HL-60 (cell line): Measurements from ENCODE around the gene PIR.

ENCODE experiments used
- DNase-seq, 2 experiments: peaks; one replicate each; pipeline ENCODE4 v3.0.0-alpha.2; 2010 to 2020; ENCODE audit warnings: low read depth in 1 of 2, low spot score in 1 of 2
- H3K27ac ChIP-seq: fragments of 250-450 bp; sonication (Bioruptor Pico); replicated peaks from 2 replicates; pipeline ENCODE4 v1.5.1; 2020; ENCODE audit warnings: mild to moderate bottlenecking, moderate library complexity
- H3K27me3 ChIP-seq: fragments of 250-450 bp; sonication (Bioruptor Pico); 2 replicates; pipeline ENCODE4 v1.5.1; 2021; ENCODE audit warnings: mild to moderate bottlenecking, moderate library complexity; ENCODE audit not compliant: insufficient read depth, poor library complexity, severe bottlenecking
- H3K4me3 ChIP-seq: replicated peaks from 2 replicates; pipeline ENCODE4 v1.5.1; 2011; ENCODE audit warnings: mild to moderate bottlenecking, control low read depth, low read length; ENCODE audit not compliant: insufficient read depth
- GABPA ChIP-seq: IDR thresholded peaks from 2 replicates; pipeline ENCODE4 v1.6.1; 2012; ENCODE audit warnings: low read depth
- POLR2AphosphoS5 ChIP-seq: IDR thresholded peaks from 2 replicates; pipeline ENCODE4 v1.6.1; 2012; ENCODE audit warnings: low read depth
- SPI1 ChIP-seq: IDR thresholded peaks from 2 replicates; pipeline ENCODE4 v1.6.1; 2012; ENCODE audit warnings: low read depth, mild to moderate bottlenecking, borderline replicate concordance
- TF ChIP-seq, protein P1 (sequence below): IDR thresholded peaks from 2 replicates; pipeline ENCODE4 v1.6.1; 2012; ENCODE audit warnings: low read depth; ENCODE audit not compliant: insufficient replicate concordance
- TF ChIP-seq, protein P2 (sequence below): IDR thresholded peaks from one replicate; pipeline ENCODE4 v1.5.1; 2011; ENCODE audit warnings: low read length, control low read depth, inconsistent platforms; ENCODE audit not compliant: insufficient read depth

The PIR gene

DNA sequence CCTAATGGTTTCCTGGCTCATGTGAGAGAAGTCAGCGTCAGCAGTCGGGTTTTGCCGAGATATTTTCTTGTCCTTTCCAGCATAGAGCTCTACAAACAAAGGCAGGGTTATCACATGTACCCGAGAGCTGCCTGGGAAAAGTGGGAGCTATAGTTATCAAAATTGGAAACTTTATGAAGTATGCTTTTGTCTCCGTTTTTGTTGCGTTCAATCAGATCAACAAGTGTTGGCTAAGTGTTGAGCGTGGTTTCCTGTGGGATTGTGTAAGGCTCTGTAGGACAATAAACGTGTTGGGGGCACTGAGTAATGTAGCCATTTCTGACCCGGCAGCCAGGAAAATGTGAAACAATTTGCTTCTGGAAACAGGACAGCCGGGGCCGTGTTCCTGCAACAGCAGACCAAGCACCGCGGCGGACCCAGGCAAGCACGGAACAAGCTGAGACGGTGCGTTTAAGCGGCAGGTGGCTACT, 7.4 kb upstream of the PIR start, which contains the start of gene BMX:
Gene BMX, plus strand, starts transcription at position 311 of the 470 bp plus-strand sequence. CDS start 7,547 bp downstream, outside the sequence.
- Histone ChIP-seq H3K27ac (no peak within 1 kb of the TSS), H3K27me3 (no peaks in the 10 kb centered on the region), H3K4me3 (no peak within 1 kb of the TSS)
- TF ChIP-seq POLR2AphosphoS5 (no peak), GABPA (no peak), SPI1 (no peak)
- TF ChIP-seq, protein P1, sequence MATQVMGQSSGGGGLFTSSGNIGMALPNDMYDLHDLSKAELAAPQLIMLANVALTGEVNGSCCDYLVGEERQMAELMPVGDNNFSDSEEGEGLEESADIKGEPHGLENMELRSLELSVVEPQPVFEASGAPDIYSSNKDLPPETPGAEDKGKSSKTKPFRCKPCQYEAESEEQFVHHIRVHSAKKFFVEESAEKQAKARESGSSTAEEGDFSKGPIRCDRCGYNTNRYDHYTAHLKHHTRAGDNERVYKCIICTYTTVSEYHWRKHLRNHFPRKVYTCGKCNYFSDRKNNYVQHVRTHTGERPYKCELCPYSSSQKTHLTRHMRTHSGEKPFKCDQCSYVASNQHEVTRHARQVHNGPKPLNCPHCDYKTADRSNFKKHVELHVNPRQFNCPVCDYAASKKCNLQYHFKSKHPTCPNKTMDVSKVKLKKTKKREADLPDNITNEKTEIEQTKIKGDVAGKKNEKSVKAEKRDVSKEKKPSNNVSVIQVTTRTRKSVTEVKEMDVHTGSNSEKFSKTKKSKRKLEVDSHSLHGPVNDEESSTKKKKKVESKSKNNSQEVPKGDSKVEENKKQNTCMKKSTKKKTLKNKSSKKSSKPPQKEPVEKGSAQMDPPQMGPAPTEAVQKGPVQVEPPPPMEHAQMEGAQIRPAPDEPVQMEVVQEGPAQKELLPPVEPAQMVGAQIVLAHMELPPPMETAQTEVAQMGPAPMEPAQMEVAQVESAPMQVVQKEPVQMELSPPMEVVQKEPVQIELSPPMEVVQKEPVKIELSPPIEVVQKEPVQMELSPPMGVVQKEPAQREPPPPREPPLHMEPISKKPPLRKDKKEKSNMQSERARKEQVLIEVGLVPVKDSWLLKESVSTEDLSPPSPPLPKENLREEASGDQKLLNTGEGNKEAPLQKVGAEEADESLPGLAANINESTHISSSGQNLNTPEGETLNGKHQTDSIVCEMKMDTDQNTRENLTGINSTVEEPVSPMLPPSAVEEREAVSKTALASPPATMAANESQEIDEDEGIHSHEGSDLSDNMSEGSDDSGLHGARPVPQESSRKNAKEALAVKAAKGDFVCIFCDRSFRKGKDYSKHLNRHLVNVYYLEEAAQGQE, result no peak
- TF ChIP-seq, protein P2, sequence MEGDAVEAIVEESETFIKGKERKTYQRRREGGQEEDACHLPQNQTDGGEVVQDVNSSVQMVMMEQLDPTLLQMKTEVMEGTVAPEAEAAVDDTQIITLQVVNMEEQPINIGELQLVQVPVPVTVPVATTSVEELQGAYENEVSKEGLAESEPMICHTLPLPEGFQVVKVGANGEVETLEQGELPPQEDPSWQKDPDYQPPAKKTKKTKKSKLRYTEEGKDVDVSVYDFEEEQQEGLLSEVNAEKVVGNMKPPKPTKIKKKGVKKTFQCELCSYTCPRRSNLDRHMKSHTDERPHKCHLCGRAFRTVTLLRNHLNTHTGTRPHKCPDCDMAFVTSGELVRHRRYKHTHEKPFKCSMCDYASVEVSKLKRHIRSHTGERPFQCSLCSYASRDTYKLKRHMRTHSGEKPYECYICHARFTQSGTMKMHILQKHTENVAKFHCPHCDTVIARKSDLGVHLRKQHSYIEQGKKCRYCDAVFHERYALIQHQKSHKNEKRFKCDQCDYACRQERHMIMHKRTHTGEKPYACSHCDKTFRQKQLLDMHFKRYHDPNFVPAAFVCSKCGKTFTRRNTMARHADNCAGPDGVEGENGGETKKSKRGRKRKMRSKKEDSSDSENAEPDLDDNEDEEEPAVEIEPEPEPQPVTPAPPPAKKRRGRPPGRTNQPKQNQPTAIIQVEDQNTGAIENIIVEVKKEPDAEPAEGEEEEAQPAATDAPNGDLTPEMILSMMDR, result no peak
- DNase-seq, result no peak

DNA sequence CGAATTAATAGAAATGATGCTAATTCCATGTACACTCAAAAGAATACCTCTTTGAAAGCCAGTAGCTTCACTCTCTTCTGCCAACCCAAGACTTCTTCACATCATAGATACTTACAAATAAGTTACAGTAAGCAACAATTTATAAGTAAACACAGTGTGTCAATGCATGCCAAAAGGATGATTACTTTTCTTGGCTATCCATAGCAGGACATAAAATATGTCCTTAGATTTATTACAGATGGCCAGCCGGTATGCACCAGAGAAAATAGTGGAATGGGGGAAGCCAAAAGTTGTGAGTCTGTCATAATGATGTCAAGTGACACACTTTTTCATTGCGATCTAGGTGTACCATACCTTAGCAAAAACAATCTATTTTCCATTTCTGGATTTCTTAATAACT, 6.8 kb upstream of the PIR start:
- DNase-seq, result no peak
- Histone ChIP-seq H3K27ac (no peak overlapping the region), H3K4me3 (no peak overlapping the region), H3K27me3 (no peaks in the 10 kb centered on the region)
- TF ChIP-seq POLR2AphosphoS5 (no peak), GABPA (no peak), SPI1 (no peak)
- TF ChIP-seq, protein P1, result no peak
- TF ChIP-seq, protein P2, result no peak

DNA sequence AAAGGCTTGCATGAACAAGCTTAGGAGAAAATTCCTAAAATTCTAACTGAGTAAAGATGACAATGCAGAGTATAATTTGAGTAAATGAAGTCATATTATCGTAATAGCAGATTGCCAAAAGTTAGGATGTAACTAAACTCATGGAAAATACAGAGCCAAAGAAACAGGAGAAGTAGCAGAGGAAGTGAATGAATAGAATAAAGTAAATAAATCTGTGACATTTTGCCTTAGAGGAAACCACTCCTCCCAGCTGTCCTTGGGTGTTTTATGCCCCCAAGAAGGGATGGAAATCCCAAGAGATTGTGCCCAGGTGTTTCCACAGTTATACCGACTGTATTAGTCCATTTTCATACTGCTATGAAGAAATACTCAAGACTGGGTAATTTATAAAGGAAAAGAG, 5.6 kb upstream of the PIR start:
- H3K27me3 ChIP-seq, result peaks cover 2% of the 10 kb centered on the region
- DNase-seq, result no peak
- no peak for TF ChIP-seq POLR2AphosphoS5
- no peak for TF ChIP-seq SPI1
- TF ChIP-seq, protein P2, result no peak
- TF ChIP-seq GABPA, result no peak
- TF ChIP-seq, protein P1, result no peak
- H3K27ac ChIP-seq, result no peak overlapping the region
- H3K4me3 ChIP-seq, result no peak overlapping the region
